AG09319 (cell line): ENCODE measurements around the gene KCND2.

Source experiments
- DNase-seq: peaks from one replicate; pipeline ENCODE4 v3.0.0-alpha.2; 2010; ENCODE audit warnings: low read depth; ENCODE audit errors: extremely low read depth
- TF ChIP-seq, protein P1 (sequence below): IDR thresholded peaks from 2 replicates; pipeline ENCODE4 v1.5.1; 2011; ENCODE audit warnings: low read depth, mild to moderate bottlenecking, inconsistent platforms, low read length, moderate library complexity

KCND2 gene

GRCh38 chr7:120460949-120461348 lies 188.0 kb downstream of the KCND2 start:
- TF ChIP-seq, protein P1, sequence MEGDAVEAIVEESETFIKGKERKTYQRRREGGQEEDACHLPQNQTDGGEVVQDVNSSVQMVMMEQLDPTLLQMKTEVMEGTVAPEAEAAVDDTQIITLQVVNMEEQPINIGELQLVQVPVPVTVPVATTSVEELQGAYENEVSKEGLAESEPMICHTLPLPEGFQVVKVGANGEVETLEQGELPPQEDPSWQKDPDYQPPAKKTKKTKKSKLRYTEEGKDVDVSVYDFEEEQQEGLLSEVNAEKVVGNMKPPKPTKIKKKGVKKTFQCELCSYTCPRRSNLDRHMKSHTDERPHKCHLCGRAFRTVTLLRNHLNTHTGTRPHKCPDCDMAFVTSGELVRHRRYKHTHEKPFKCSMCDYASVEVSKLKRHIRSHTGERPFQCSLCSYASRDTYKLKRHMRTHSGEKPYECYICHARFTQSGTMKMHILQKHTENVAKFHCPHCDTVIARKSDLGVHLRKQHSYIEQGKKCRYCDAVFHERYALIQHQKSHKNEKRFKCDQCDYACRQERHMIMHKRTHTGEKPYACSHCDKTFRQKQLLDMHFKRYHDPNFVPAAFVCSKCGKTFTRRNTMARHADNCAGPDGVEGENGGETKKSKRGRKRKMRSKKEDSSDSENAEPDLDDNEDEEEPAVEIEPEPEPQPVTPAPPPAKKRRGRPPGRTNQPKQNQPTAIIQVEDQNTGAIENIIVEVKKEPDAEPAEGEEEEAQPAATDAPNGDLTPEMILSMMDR = no peak
- no peak for DNase-seq

- TF ChIP-seq, protein P1 = no peak
- no peak for DNase-seq
Observed at GRCh38 chr7:120462991-120463390, 190.0 kb downstream of the KCND2 start.

DNA sequence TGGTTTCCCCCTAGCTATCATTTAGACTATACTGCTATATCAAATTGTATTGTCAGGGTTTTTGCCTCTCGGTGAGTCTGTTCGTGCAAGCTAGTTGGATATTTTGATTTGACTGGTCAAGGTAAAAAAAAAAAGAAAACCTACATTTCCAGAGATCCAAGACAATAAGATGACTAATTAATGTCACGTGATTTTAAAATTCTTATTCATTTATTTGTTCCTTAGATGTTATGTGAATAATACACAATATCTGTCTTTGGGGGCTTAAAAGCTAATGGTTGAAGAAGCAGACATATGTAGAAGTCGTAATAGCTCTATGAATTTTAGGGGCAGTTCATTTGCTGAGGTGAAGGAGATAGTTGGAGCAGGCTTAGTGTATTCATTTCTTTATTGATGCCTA lies 191.1 kb downstream of the KCND2 start:
- TF ChIP-seq, protein P1 = no peak
- no peak for DNase-seq

- TF ChIP-seq, protein P1 = no peak
- DNase-seq = no peak
Observed at GRCh38 chr7:120467676-120468075, 194.7 kb downstream of the KCND2 start.

GRCh38 chr7:120468611-120469010 lies 195.6 kb downstream of the KCND2 start:
- TF ChIP-seq, protein P1 = no peak
- DNase-seq = no peak

GRCh38 chr7:120472892-120473291 lies 199.9 kb downstream of the KCND2 start:
- TF ChIP-seq, protein P1 = no peak
- DNase-seq = no peak

DNA sequence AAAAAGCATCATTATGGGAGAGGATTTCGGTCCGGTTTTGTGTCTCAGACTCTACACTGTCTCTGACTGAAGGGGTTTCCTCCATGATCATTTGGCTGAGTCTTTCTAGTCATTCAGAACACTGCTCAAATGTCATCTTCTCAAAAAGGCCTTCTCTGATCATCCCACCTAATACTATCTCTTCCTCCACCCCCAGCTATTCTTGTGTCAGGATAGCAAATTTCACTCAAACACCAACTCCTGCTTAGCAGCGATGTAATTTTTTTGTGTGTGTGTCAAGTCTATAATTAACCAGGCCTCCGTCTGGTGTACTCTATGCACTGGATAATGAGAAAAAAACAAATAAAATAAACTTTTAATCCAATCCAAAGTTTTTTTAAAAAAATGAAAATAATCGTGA lies 200.4 kb downstream of the KCND2 start:
- TF ChIP-seq, protein P1 = no peak
- no peak for DNase-seq

- no peak for DNase-seq
- TF ChIP-seq, protein P1 = no peak
Observed at GRCh38 chr7:120475994-120476393, 203.0 kb downstream of the KCND2 start.
